Left renal cortex interstitium (tissue), 4 donors: ENCODE measurements around the gene KIAA1671. TPM values are rescaled to one million over a fixed set of nuclear protein-coding genes. Genes with fewer than 3 reads are reported as not detected.

ENCODE experiments used
- DNase-seq, 4 donors: peaks; one replicate each; pipeline ENCODE4 v3.0.0-alpha.2; 2013; ENCODE audit warnings: low read depth in 4 of 4, low spot score in 2 of 4, missing footprints in 1 of 4
- polyA plus RNA-seq, 4 donors: library from polyadenylated mRNA; unstranded; fragments of 120-200 nt; gene quantifications; one replicate each; pipeline ENCODE4 v1.2.1, GENCODE V29; 2013; ENCODE audit not compliant: insufficient read length in 4 of 4

KIAA1671 gene
- polyA plus RNA-seq, 4 donors: 22.2 to 26.0 (median 24.9) TPM

- DNase-seq: no peak
These were observed 55.1 kb downstream of the KIAA1671 start for GRCh38 chr22:25007444-25008106.

- no peak for DNase-seq
These were observed 56.1 kb downstream of the KIAA1671 start for GRCh38 chr22:25008666-25009065.

- no peak for DNase-seq
These were observed 60.2 kb downstream of the KIAA1671 start for GRCh38 chr22:25012741-25013143.

DNA sequence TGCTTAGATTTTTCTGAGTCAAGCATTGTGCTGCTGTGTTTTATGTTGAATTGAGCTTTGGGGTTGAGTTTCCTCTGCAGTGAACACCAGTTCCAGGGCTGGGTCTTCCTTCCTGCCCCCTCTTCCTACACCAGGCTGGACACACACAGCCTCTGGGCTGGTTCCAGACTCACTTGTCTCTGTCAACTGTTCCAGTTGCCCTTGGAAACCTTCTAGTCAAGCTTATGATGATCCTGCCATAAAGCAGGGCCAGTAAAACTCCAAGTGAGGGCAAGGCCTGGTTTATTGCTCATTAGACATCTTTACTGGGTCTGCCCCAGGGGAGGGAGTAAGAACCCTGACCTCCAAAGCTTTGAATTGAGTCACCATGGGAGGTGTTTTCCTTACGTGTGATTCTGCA, 61.1 kb downstream of the KIAA1671 start:
- DNase-seq: no peak

DNA sequence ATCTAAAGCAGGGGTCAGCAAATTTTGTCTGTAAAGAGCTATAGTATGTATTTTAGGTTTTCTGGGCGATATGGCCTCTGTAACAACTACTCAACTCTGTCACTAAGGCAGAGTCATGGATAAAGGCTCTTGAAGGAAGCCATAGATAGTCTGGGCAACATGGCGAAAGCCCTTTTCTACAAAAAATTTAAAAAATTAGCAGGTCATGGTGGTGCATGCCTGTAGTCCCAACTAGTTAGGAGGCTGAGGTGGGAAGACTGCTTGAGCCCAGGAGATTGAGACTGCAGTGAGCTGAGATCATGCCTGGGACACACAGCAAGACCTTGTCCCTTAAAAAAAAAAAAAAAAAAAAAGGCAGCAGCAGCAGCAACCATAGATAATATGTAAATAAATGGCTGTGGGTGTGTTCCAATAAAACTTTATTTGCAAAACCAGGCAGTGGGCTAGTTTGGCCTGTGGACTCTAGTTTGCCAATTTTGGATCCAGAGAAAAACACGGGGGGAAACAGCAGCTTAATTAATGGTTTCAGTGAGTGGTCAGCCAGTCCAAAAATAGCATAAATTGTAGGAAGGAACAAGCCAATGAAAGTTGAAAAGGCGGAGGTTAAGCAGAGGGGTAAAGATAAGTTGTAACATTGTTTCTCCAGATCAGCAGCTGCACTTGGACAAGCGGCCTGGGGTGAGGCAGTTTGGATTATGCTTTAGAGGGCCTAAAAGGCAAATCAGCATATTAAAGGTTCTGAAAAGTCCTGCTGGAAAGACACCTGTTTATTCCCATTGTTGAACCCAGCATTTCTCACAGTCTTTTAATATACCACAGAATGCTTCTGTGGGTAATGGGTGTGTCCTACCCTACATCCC, 62.6 kb downstream of the KIAA1671 start:
- DNase-seq: no peak

GRCh38 chr22:25016311-25016710, 63.8 kb downstream of the KIAA1671 start:
- DNase-seq: no peak

GRCh38 chr22:25018009-25018408, 65.5 kb downstream of the KIAA1671 start:
- no peak for DNase-seq

- no peak for DNase-seq
These were observed 67.1 kb downstream of the KIAA1671 start for GRCh38 chr22:25019427-25020184.

- DNase-seq: no peak
These were observed 68.9 kb downstream of the KIAA1671 start for GRCh38 chr22:25021409-25021808.

GRCh38 chr22:25021976-25022711, 69.6 kb downstream of the KIAA1671 start:
- DNase-seq: no peak

- no peak for DNase-seq
These were observed 71.4 kb downstream of the KIAA1671 start for GRCh38 chr22:25023879-25024278.

DNA sequence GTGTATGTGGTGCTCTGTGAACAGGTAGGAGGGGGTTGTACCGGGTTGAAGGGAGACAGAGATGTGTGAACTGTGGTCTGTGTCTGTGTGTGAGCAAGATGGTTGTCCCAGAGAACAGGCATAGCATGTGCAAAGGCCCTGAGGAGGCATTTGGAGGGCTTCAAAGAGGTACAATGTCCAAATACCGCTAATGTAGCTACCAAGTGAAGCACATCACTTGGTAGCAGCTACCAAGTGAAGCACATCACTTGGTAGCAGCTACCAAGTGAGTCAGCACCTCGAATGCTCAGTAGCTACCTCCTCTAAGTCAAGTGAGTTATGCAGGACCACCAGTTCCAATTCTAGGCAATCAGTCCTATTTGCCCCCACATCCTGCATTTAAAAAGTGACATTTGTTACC, 72.4 kb downstream of the KIAA1671 start:
- DNase-seq: no peak

DNA sequence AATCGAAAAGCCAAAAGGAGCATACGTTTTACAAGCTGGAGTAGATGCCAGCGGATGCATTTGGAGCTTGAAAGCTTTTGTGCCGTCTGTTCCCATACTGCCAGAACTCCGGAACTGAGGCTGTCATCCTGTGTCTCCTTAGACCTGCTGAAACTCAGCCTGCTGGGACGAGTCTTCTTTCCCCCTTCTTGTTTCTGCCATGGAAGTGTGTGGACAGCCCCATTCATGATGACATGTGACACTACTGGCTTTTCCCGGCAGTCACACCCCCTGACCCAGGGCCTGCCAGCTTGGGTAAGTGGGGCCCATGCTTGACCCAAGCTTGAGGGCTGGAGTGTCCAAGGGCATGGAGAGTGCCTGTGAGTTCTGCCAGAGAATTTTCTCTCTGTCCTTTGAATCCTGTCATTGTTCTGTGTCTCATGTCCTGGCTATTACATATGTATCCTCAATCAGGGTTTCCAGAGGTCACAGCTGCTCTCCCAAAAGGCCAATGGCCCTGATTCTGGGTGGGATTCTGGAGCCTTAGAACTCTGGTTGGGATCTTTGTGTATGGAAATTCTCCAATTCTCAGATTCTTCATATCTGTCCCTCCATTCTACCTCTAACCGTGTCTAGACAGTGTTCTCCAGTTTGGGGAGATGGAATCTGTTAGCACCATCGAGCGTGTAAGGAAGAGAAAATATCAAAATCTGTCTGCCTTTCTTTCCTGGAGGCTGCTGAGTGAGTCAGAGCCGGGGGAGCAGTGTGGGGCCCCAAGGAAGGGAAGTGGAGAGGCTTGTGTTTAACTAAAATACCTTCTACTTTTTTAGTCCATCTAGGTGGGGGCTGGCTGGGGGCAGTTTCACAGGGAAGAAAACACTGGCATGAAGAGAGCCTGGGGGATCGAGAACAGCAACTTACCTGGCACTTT, 73.2 kb downstream of the KIAA1671 start:
- no peak for DNase-seq

DNA sequence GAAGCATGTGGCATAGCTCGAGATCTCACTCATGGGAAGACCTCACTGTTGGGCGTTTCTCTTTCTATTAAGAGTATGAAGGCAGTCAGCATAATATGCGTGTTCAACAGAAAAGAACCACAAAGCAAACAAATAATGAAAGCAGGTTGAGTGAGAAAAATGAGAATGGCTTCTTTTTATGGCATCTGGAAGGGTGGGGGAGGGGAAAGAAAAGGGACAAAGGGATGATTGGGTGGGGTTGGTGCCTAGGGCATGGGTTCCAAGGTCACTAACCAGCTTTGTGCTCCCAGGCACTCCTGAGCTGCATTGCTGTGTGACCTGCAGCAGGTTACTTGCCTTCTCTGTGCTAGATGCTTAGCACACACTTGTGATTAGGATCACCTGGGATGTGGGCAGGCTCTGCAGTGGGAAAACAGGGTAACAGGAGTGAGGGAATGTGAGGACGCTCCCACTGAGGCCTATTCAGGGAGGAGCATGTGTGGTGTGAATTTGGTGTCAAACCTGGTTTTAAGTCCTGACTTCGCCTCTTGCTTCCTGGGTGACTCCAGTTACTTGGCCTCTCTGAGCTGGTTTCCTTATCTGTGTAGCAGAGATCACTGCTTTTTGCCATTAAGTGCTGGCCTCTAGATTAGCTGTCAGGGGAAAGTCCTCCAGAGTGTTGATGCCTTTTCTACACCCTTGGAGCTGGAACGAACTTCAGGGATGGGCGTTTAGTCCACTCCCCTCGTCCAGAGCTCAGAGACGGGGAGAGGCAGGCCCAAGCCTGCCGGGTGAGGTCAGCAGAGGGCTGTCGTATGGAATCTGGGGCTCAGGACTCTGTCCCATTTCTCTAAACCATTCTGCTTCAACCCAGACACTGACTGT, 74.8 kb downstream of the KIAA1671 start:
- DNase-seq: no peak

DNA sequence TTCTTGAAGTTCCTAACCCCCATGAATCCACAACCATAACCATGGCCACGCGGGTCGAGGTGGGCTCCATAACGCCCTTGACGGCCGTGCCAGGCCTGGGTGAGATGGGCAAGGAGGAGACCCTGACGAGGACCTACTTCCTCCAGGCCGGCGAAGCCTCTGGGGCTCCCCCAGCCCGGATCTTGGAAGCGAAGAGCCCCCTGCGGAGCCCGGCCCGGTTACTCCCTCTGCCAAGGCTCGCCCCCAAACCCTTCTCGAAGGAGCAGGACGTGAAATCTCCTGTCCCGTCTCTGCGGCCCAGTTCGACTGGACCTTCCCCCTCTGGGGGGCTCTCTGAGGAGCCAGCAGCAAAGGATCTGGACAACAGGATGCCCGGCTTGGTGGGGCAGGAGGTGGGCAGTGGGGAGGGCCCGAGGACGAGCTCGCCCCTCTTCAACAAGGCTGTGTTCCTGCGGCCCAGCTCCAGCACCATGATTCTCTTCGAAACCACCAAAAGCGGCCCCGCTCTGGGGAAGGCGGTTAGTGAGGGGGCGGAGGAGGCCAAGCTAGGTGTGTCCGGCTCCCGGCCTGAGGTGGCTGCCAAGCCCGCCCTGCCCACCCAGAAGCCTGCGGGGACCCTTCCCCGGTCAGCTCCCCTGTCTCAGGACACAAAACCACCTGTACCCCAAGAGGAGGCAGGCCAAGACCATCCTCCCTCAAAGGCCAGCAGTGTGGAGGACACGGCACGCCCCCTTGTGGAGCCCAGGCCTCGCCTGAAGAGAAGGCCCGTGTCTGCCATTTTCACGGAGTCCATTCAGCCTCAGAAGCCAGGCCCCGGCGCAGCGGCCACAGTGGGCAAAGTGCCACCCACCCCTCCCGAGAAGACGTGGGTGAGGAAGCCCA, 75.7 kb downstream of the KIAA1671 start:
- DNase-seq: no peak

- no peak for DNase-seq
These were observed 76.3 kb downstream of the KIAA1671 start for GRCh38 chr22:25028841-25029141.

DNA sequence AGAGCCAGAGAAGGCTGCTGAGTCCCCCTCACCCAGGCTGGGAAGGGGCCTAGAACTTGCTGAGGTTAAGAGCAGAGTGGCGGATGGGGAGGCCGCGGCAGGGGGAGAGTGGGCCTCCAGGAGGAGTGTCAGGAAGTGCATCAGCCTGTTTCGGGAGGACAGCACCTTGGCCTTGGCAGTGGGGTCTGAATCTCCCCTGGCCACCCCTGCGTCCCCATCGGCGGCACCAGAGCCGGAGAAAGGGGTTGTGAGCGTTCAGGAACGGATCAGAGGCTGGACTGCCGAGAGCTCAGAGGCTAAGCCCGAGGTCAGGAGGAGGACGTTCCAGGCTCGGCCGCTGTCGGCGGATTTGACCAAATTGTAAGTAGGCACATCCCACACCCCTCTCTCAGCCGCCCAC, 76.7 kb downstream of the KIAA1671 start:
- no peak for DNase-seq

- DNase-seq: no peak
These were observed 78.1 kb downstream of the KIAA1671 start for GRCh38 chr22:25030636-25031035.
